Heart right ventricle (tissue), 16 donors: Measurements from ENCODE around the gene MMP23B. TPM values are rescaled to one million over a fixed set of nuclear protein-coding genes. Genes with fewer than 3 reads are reported as not detected.

Source experiments
- ATAC-seq, 8 donors: fragments of 200-7000 bp; cut with Tn5 transposase; one replicate each; pipeline ENCODE4 v1.9.1; 2020; ENCODE audit warnings: mild to moderate bottlenecking in 8 of 8, moderate library complexity in 8 of 8, moderate number of reproducible peaks in 1 of 8
- DNase-seq, 2 donors: peaks; one replicate each; pipeline ENCODE4 v3.0.0-alpha.2; 2020
- H3K27ac ChIP-seq, 10 donors: fragments of 200-600 bp; sonication (generic) in 2 of 10; one replicate each; pipeline versions ENCODE4 v1.5.0 to v1.8.0; 2020 to 2022; ENCODE audit warnings: mild to moderate bottlenecking in 3 of 10
- H3K27me3 ChIP-seq, 7 donors: fragments of 200-600 bp; one replicate each; pipeline ENCODE4 v1.8.0; 2021 to 2022; ENCODE audit warnings: mild to moderate bottlenecking in 2 of 7
- H3K36me3 ChIP-seq, 9 donors: fragments of 200-600 bp; sonication (generic) in 1 of 9; one replicate each; pipeline versions ENCODE4 v1.5.0 to v1.8.0; 2020 to 2022; ENCODE audit warnings: mild to moderate bottlenecking in 2 of 9
- H3K4me1 ChIP-seq, 9 donors: fragments of 200-600 bp; sonication (generic) in 1 of 9; one replicate each; pipeline versions ENCODE4 v1.5.0 to v1.8.0; 2020 to 2022; ENCODE audit warnings: mild to moderate bottlenecking in 4 of 9
- H3K4me3 ChIP-seq, 10 donors: fragments of 200-600 bp; sonication (generic) in 2 of 10; one replicate each; pipeline versions ENCODE4 v1.5.0 to v1.8.0; 2020 to 2022; ENCODE audit warnings: mild to moderate bottlenecking in 7 of 10, moderate library complexity in 2 of 10
- H3K9me3 ChIP-seq, 11 donors: fragments of 200-600 bp in 10 of 11; sonication (generic) in 2 of 11; one replicate each; pipeline versions ENCODE4 v1.5.0 to v1.8.0; 2013 to 2022; ENCODE audit warnings: mild to moderate bottlenecking in 2 of 11, control low read depth in 1 of 11, moderate library complexity in 1 of 11
- CTCF ChIP-seq, 9 donors: fragments of 200-600 bp; sonication (generic) in 2 of 9; IDR thresholded peaks; one replicate each; pipeline versions ENCODE4 v1.5.0 to v1.8.0; 2021 to 2022; ENCODE audit warnings: antibody characterized with exemption in 9 of 9, mild to moderate bottlenecking in 5 of 9, moderate library complexity in 1 of 9
- WGBS, 2 donors: extraction: QIAGEN DNeasy Blood & Tissue Kit; methylation state at CpG; one replicate each; pipeline ENCODE4 v1.1.7; 2013; ENCODE audit warnings: inconsistent platforms in 1 of 2; 5-methylcytosine and 5-hydroxymethylcytosine counted together
- intact Hi-C, 10 donors: fragments of 100-400 bp; cut with DNase I; formaldehyde crosslinking; loops; one replicate each; pipeline versions ENCODE4 v1.11.1 to v1.14.2; 2022
- polyA plus RNA-seq, 2 donors: library from polyadenylated mRNA; stranded (reverse); fragments of 200-250 nt; gene quantifications; one replicate each; pipeline ENCODE4 v1.2.3, GENCODE V29; 2013
- total RNA-seq, 10 donors: library from RNA; stranded (reverse); fragmentation: NEBNext Ultra II Directional in 3 of 10; extraction: Animal tissue kit (Norgen Biotek cat#: 25700) in 3 of 10; gene quantifications; one replicate each; pipeline versions ENCODE4 v1.2.1 to v1.2.4, GENCODE V29; 2021 to 2023
- donor health status: Arrhythmogenic right ventricular cardiomyopathy.
- donor health status: ischemic (EF 13 %, LVEDD 7.1; RV severe dilation, severe dysfunction).
- donor health status: healthy with polysubstance abuse.
- donor health status: DM: no; HTN: yes; CAD: no.
- donor health status: DM: no; HTN: no; CAD: no.
- donor health status: ischemic (EF 25% LVEDD 6.9; RV normal size, moderate dysfunction).
- donor health status: ischemic (EF 25% LVEDD 5.7; RV mildly dilated, moderate dysfunction).
- donor health status: healthy.
- donor health status: DM: yes; HTN: yes; CAD: no.
- donor health status: Ischemic cardiomyopathy.
- donor health status: ischemic (EF 35%, LVEDD 5.7; RV mildly dilated, moderate dysfunction).
- donor health status: nonischemic (EF 11% LVEDD 7.7; RV severe dilation, severe dysfunction).
- donor health status: DM: yes; HTN: yes; CAD: no.
- donor health status: PGD.
- donor health status: ischemic (EF 29% LVEDD 5.4; RV normal size, mild dysfunction).
- donor health status: nonischemic (EF 23%, LVEDD 6.1; RV moderate dilation, normal function).

Gene MMP23B
- total and polyA plus RNA-seq, 12 donors: 14.2 to 113 (median 63.1) TPM

- no peak for TF ChIP-seq CTCF (IDR thresholded peaks at IDR 0.05)
- Histone ChIP-seq H3K36me3 (no peaks in the 10 kb centered on the region), H3K27ac (no peak overlapping the region), H3K9me3 (no peaks in the 10 kb centered on the region), H3K4me1 (peaks cover 0 to 35% (median 16%) of the 10 kb centered on the region in 9 donors), H3K4me3 (no peak overlapping the region), H3K27me3 (peaks cover 0 to 2% (median 0%) of the 10 kb centered on the region in 7 donors)
- DNase-seq: no peak
- intact Hi-C loops: loop anchor here in 4 of 10 donors (5.0 kb wide), 1 partner anchor 33 kb away; no protein-coding TSS in a partner anchor
- no peak for ATAC-seq
- 64 to 71% methylated on average over 12 of the region's 12 CpGs for WGBS, 2 donors
Observed at GRCh38 chr1:1609822-1610485, 22.0 kb upstream of the MMP23B start.

DNA sequence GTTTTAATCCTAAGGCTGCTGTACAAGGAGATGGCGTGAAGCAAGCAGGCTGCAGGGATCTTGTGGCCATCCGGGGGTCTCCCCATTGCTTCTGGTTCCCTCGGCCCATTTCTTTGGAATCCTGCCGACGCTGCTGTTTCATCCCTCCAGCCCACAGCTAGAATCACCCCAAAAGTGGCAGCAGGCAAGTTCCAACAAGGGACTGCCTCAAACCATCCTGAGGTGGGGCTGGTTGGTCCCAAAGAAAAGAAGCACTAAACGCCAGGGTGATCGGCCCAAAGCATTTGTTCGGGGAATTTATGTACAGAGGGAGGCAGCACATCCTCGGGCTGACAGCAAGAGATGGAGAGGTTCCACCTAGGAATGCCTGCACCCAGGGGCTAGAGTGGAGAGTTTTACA lies 21.2 kb upstream of the MMP23B start:
- Histone ChIP-seq H3K4me3 (no peak overlapping the region), H3K9me3 (no peaks in the 10 kb centered on the region), H3K27me3 (no peaks in the 10 kb centered on the region), H3K4me1 (peaks cover 0 to 35% (median 16%) of the 10 kb centered on the region in 9 donors), H3K36me3 (no peaks in the 10 kb centered on the region), H3K27ac (peak overlapping the region in 5 of 10 donors; percentile 19 to 39 (median 26))
- intact Hi-C loops: loop anchor here in 4 of 10 donors (5.0 kb wide), 1 partner anchor 33 kb away; no protein-coding TSS in a partner anchor
- TF ChIP-seq CTCF (IDR thresholded peaks at IDR 0.05): no peak
- ATAC-seq: no peak
- no peak for DNase-seq
- WGBS, 2 donors: 65 to 78% methylated on average over 9 of the region's 9 CpGs

GRCh38 chr1:1612104-1612400 lies 19.9 kb upstream of the MMP23B start:
- DNase-seq (no peak), ATAC-seq (no peak)
- Histone ChIP-seq H3K9me3 (no peaks in the 10 kb centered on the region), H3K4me3 (no peak overlapping the region), H3K27ac (peak overlapping the region in 1 of 10 donors; percentile 20), H3K27me3 (no peaks in the 10 kb centered on the region), H3K4me1 (peaks cover 7 to 37% (median 25%) of the 10 kb centered on the region in 9 donors), H3K36me3 (peaks cover 0 to 2% (median 0%) of the 10 kb centered on the region in 9 donors)
- intact Hi-C loops: loop anchor here in 4 of 10 donors (5.0 kb wide), 1 partner anchor 35 kb away; no protein-coding TSS in a partner anchor
- 94% methylated on average over 3 of the region's 3 CpGs for WGBS, 2 donors
- TF ChIP-seq CTCF (IDR thresholded peaks at IDR 0.05): no peak

- no peaks in the 10 kb centered on the region for H3K9me3 ChIP-seq
- DNase-seq: no peak
- intact Hi-C loops: loop anchor here in 5 of 10 donors (2.0 to 5.0 kb wide), 2 partner anchors 36 to 39 kb away; partner anchors contain the start of gene SSU72 (in 1 of the 5)
- peak overlapping the region in 4 of 10 donors; percentile 100 for H3K27ac ChIP-seq
- peaks cover 0 to 18% (median 0%) of the 10 kb centered on the region in 9 donors for H3K36me3 ChIP-seq
- no peaks in the 10 kb centered on the region for H3K27me3 ChIP-seq
- 54 to 62% methylated on average over 11 of the region's 11 CpGs for WGBS, 2 donors
- no peak for ATAC-seq
- peak overlapping the region in 6 of 10 donors; percentile 95 to 100 (median 98) for H3K4me3 ChIP-seq
- H3K4me1 ChIP-seq: peaks cover 7 to 44% (median 32%) of the 10 kb centered on the region in 9 donors
- no peak for TF ChIP-seq CTCF (IDR thresholded peaks at IDR 0.05)
Observed at GRCh38 chr1:1613509-1614082, 18.4 kb upstream of the MMP23B start.
